GM19463 (cell line): Measurements from ENCODE around the gene SKOR1.

Experiments used
- ATAC-seq: cut with Tn5 transposase; IDR thresholded peaks from one replicate; pipeline ENCODE4 v1.9.1; 2021; ENCODE audit warnings: mild to moderate bottlenecking, moderate library complexity; ENCODE audit not compliant: unreplicated experiment

The SKOR1 gene

GRCh38 chr15:67815036-67815592 lies 10.2 kb upstream of the SKOR1 start:
- ATAC-seq = no peak

- ATAC-seq = no peak
These were observed 8.6 kb upstream of the SKOR1 start for GRCh38 chr15:67816668-67817067.

- no peak for ATAC-seq
These were observed 6.8 kb upstream of the SKOR1 start for GRCh38 chr15:67818464-67818863.

GRCh38 chr15:67819636-67820035 lies 5.7 kb upstream of the SKOR1 start:
- ATAC-seq = no peak

GRCh38 chr15:67820122-67820991 lies 5.0 kb upstream of the SKOR1 start:
- no peak for ATAC-seq

GRCh38 chr15:67820992-67821783 lies 4.1 kb upstream of the SKOR1 start:
- ATAC-seq = no peak

- no peak for ATAC-seq
These were observed 3.4 kb upstream of the SKOR1 start for GRCh38 chr15:67821784-67822440.

- ATAC-seq = no peak
These were observed 2.6 kb upstream of the SKOR1 start for GRCh38 chr15:67822537-67823313.

GRCh38 chr15:67823314-67824196 lies 1.8 kb upstream of the SKOR1 start:
- ATAC-seq = no peak

- ATAC-seq = no peak
These were observed 926 bp upstream of the SKOR1 start for GRCh38 chr15:67824197-67824968.

- no peak for ATAC-seq
These were observed 790 bp downstream of the SKOR1 start for GRCh38 chr15:67825881-67826716.

GRCh38 chr15:67826717-67827561 lies 1.6 kb downstream of the SKOR1 start:
- no peak for ATAC-seq

GRCh38 chr15:67827562-67828277 lies 2.4 kb downstream of the SKOR1 start:
- no peak for ATAC-seq

- no peak for ATAC-seq
These were observed 3.1 kb downstream of the SKOR1 start for GRCh38 chr15:67828278-67828968.

- no peak for ATAC-seq
These were observed 3.8 kb downstream of the SKOR1 start for GRCh38 chr15:67828969-67829646.
